GM10266 (cell line): ENCODE results near the gene KRT78.

Experiments
- DNase-seq: peaks from one replicate; pipeline ENCODE4 v3.0.0; 2012; ENCODE audit errors: extremely low spot score
- TF ChIP-seq, protein P1 (sequence below): IDR thresholded peaks from 2 replicates; pipeline ENCODE4 v1.5.1; 2012; ENCODE audit warnings: mild to moderate bottlenecking, low read depth; ENCODE audit not compliant: control insufficient read depth, insufficient read depth; ENCODE audit errors: missing control alignments

The KRT78 gene

GRCh38 chr12:52815161-52815560 is 33.6 kb downstream of the KRT78 start:
- no peak for DNase-seq
- TF ChIP-seq, protein P1, sequence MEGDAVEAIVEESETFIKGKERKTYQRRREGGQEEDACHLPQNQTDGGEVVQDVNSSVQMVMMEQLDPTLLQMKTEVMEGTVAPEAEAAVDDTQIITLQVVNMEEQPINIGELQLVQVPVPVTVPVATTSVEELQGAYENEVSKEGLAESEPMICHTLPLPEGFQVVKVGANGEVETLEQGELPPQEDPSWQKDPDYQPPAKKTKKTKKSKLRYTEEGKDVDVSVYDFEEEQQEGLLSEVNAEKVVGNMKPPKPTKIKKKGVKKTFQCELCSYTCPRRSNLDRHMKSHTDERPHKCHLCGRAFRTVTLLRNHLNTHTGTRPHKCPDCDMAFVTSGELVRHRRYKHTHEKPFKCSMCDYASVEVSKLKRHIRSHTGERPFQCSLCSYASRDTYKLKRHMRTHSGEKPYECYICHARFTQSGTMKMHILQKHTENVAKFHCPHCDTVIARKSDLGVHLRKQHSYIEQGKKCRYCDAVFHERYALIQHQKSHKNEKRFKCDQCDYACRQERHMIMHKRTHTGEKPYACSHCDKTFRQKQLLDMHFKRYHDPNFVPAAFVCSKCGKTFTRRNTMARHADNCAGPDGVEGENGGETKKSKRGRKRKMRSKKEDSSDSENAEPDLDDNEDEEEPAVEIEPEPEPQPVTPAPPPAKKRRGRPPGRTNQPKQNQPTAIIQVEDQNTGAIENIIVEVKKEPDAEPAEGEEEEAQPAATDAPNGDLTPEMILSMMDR: no peak

GRCh38 chr12:52814710-52815155 is 34.1 kb downstream of the KRT78 start:
- DNase-seq: no peak
- TF ChIP-seq, protein P1: no peak

GRCh38 chr12:52813885-52814709 is 34.7 kb downstream of the KRT78 start, which contains the start of gene KRT4:
Gene KRT4 (minus strand): TSS chr12:52814116. CDS start chr12:52814058, 58 bp downstream.
- TF ChIP-seq, protein P1: no peak
- no peak for DNase-seq

- DNase-seq: no peak
- TF ChIP-seq, protein P1: no peak
Measured at GRCh38 chr12:52813203-52813819, 35.5 kb downstream of the KRT78 start.

DNA sequence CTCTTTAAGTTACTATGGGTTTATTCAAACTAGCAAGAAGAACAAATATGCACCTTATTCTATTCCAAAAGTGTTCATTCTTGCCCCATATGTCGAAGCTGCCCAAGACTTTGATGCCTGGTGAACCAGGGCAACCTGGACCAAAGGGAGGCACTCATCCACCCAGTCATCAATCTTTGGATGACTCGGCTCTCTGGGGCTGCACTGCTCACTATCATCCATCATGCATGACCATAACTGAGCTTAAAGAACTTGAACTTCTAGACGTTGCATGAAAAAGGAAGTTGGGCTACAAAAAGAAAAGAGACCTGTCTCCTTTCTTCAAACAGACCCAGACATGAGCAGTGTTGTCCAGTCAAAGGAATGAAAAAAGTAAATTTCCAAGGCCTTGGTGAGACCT is 36.0 kb downstream of the KRT78 start:
- TF ChIP-seq, protein P1: no peak

GRCh38 chr12:52812073-52812400 is 36.8 kb downstream of the KRT78 start:
- TF ChIP-seq, protein P1: no peak
- DNase-seq: no peak

More for the DNA sequence above, 36.0 kb downstream of the KRT78 start:
- DNase-seq: no peak
